NOMO-1 (cell line): Measurements from ENCODE around the gene LRRC26.
"Not testable (repeated sequence)": the region's sequence is repeated elsewhere in the genome, so short reads cannot be mapped to it uniquely, and the experiment has no call there.

ENCODE experiments used
- DNase-seq, 2 experiments: peaks; one replicate each; lab custom pipeline; 2025; ENCODE audit not compliant: unreplicated experiment in 2 of 2; lab: John Stamatoyannopoulos, UW

LRRC26 gene

DNA sequence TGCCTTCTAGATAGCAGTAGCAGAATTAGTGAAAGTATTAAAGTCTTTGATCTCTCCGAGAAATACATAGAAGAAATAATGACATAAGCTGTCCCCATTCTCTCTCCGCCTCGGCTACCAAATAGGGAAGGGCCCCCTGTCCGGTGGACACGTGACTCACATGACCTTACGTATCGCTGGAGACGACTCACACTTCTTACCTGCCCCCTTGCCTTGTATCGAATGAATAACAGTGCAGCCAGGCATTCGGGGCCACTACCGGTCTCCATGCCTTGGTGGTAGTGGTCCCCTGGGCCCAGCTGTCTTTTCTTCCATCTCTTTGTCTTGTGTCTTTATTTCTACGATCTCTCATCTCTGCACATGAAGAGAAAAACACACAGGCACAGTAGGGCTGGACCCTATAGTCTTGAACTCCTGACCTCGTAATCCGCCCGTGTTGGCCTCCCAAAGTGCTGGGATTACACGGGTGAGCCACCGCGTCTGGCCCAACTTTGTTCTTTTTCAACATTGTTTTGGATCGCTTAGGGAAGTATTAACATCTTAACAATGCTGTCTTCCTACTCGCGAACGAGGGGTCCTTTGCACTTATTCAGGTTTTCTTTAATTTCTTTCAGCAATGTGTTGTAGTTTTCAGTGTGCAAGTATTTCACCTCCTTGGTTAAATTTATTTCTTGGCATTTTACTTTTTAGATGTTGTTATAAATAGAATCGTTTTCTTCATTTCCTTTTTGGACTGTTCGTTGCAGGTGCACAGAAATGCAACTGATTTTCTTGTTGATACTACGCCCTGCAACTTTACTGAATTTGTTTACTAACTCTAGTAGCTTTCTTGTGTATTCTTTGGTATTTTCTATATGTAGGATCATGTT is 47.7 kb downstream of the LRRC26 start:
- DNase-seq = not testable (repeated sequence)
